Activated T-helper 2 cell treated with anti-CD3 and anti-CD28 coated beads, Interferon-gamma antibody, Interleukin-2, Interleukin-4, amounts not matched to agents 10 μg/mL and 5 μg/mL and 100 μg/mL, durations not matched to agents 14 hours and 24 hours and 36 hours (primary cell): Measurements from ENCODE around the gene SVIP. TPM values are rescaled to one million over a fixed set of nuclear protein-coding genes. Genes with fewer than 3 reads are reported as not detected.

Experiments used
- DNase-seq: peaks from one replicate; pipeline ENCODE4 v3.0.0; 2021; ENCODE audit warnings: low spot score
- H3K27ac Mint-ChIP-seq: one replicate; pipeline ENCODE4 v1.8.0; 2021; ENCODE audit warnings: mixed read lengths
- H3K27me3 Mint-ChIP-seq: one replicate; pipeline ENCODE4 v1.8.0; 2021; ENCODE audit warnings: low read depth, mixed read lengths
- H3K36me3 Mint-ChIP-seq: one replicate; pipeline ENCODE4 v1.8.0; 2021; ENCODE audit warnings: low read depth, mixed read lengths
- H3K4me1 Mint-ChIP-seq: one replicate; pipeline ENCODE4 v1.8.0; 2021; ENCODE audit warnings: low read depth, mixed read lengths
- H3K4me3 Mint-ChIP-seq: one replicate; pipeline ENCODE4 v1.8.0; 2021; ENCODE audit warnings: low read depth, mild to moderate bottlenecking, moderate library complexity, mixed read lengths
- H3K9me3 Mint-ChIP-seq: one replicate; pipeline ENCODE4 v1.8.0; 2021; ENCODE audit warnings: mixed read lengths
- intact Hi-C: fragments of 100-400 bp; cut with micrococcal nuclease; formaldehyde crosslinking; loops from one replicate; pipeline ENCODE4 v1.15.1; 2023
- total RNA-seq: library from RNA; stranded (reverse); gene quantifications from 2 replicates; pipeline ENCODE4 v1.2.3, GENCODE V29; 2022

Gene SVIP
- total RNA-seq, 1 donor from 2014 or later: 42.3 TPM

GRCh38 chr11:22785251-22785650 is 44.4 kb downstream of the SVIP start:
- no peaks in the 10 kb centered on the region for H3K9me3 Mint-ChIP-seq
- H3K36me3 Mint-ChIP-seq: no peaks in the 10 kb centered on the region
- H3K4me1 Mint-ChIP-seq: peaks cover 2% of the 10 kb centered on the region

GRCh38 chr11:22780952-22781593 is 48.5 kb downstream of the SVIP start:
- Mint-ChIP-seq H3K4me1 (peaks cover 2% of the 10 kb centered on the region), H3K27me3 (peaks cover under 1% of the 10 kb centered on the region), H3K4me3 (no peak overlapping the region), H3K36me3 (no peaks in the 10 kb centered on the region), H3K9me3 (no peaks in the 10 kb centered on the region), H3K27ac (no peak overlapping the region)
- intact Hi-C loops: no loop called here
- DNase-seq: no peak

More at GRCh38 chr11:22785251-22785650, 44.4 kb downstream of the SVIP start:
- intact Hi-C loops: loop anchor here (5.0 kb wide), 1 partner anchor 538 kb away; no protein-coding TSS in a partner anchor
- Mint-ChIP-seq H3K4me3 (no peak overlapping the region), H3K27me3 (peaks cover 2% of the 10 kb centered on the region), H3K27ac (no peak overlapping the region)
- DNase-seq: no peak

GRCh38 chr11:22779850-22780249 is 49.8 kb downstream of the SVIP start:
- DNase-seq: no peak
- Mint-ChIP-seq H3K9me3 (no peaks in the 10 kb centered on the region), H3K36me3 (no peaks in the 10 kb centered on the region), H3K27ac (no peak overlapping the region), H3K4me1 (peaks cover 2% of the 10 kb centered on the region), H3K27me3 (no peaks in the 10 kb centered on the region), H3K4me3 (no peak overlapping the region)
- intact Hi-C loops: no loop called here

GRCh38 chr11:22778642-22779041 is 51.0 kb downstream of the SVIP start:
- Mint-ChIP-seq H3K9me3 (no peaks in the 10 kb centered on the region), H3K27me3 (no peaks in the 10 kb centered on the region), H3K27ac (no peak overlapping the region), H3K4me1 (peaks cover 6% of the 10 kb centered on the region), H3K36me3 (no peaks in the 10 kb centered on the region), H3K4me3 (no peak overlapping the region)
- DNase-seq: no peak
- intact Hi-C loops: no loop called here

GRCh38 chr11:22775248-22775647 is 54.4 kb downstream of the SVIP start:
- Mint-ChIP-seq H3K9me3 (no peaks in the 10 kb centered on the region), H3K4me3 (no peak overlapping the region), H3K36me3 (no peaks in the 10 kb centered on the region), H3K27ac (no peak overlapping the region), H3K4me1 (peaks cover 3% of the 10 kb centered on the region), H3K27me3 (no peaks in the 10 kb centered on the region)
- intact Hi-C loops: no loop called here
- no peak for DNase-seq

GRCh38 chr11:22774716-22775115 is 54.9 kb downstream of the SVIP start:
- H3K4me3 Mint-ChIP-seq: no peak overlapping the region
- peak overlapping the region; percentile 1 for H3K27ac Mint-ChIP-seq
- no peaks in the 10 kb centered on the region for H3K9me3 Mint-ChIP-seq
- H3K36me3 Mint-ChIP-seq: no peaks in the 10 kb centered on the region
- H3K4me1 Mint-ChIP-seq: peaks cover 3% of the 10 kb centered on the region
- intact Hi-C loops: no loop called here
- DNase-seq: no peak
- no peaks in the 10 kb centered on the region for H3K27me3 Mint-ChIP-seq

GRCh38 chr11:22769081-22769480 is 60.5 kb downstream of the SVIP start:
- DNase-seq: no peak
- Mint-ChIP-seq H3K4me3 (no peak overlapping the region), H3K27ac (no peak overlapping the region), H3K4me1 (no peaks in the 10 kb centered on the region), H3K9me3 (no peaks in the 10 kb centered on the region), H3K27me3 (peaks cover 1% of the 10 kb centered on the region), H3K36me3 (no peaks in the 10 kb centered on the region)
- intact Hi-C loops: no loop called here

Other genes with a start within 250 kb of the SVIP start
- gene FANCF, start 204.0 kb downstream of the SVIP start, total RNA-seq: 17.8 and 18.2 TPM in 2 replicates
- gene GAS2, start 163.2 kb downstream of the SVIP start, total RNA-seq: 0.80 and 1.5 TPM in 2 replicates
- not detected in 2 replicates for gene CCDC179, start 30.7 kb upstream of the SVIP start, total RNA-seq